LNCaP clone FGC (cell line): ENCODE results near the gene SLC6A7.

Source experiments
- DNase-seq: peaks from one replicate; pipeline ENCODE4 v3.0.0-alpha.2; 2011; ENCODE audit warnings: low read depth
- H3K4me3 ChIP-seq: 2 replicates; pipeline ENCODE4 v1.5.1; 2011; ENCODE audit warnings: mild to moderate bottlenecking, low read depth, low read length, control low read depth
- TF ChIP-seq, protein P1 (sequence below): IDR thresholded peaks from 2 replicates; pipeline ENCODE4 v1.5.1; 2012; ENCODE audit warnings: mild to moderate bottlenecking; ENCODE audit not compliant: control insufficient read depth, insufficient read depth; ENCODE audit errors: extremely low read depth

Gene SLC6A7

DNA sequence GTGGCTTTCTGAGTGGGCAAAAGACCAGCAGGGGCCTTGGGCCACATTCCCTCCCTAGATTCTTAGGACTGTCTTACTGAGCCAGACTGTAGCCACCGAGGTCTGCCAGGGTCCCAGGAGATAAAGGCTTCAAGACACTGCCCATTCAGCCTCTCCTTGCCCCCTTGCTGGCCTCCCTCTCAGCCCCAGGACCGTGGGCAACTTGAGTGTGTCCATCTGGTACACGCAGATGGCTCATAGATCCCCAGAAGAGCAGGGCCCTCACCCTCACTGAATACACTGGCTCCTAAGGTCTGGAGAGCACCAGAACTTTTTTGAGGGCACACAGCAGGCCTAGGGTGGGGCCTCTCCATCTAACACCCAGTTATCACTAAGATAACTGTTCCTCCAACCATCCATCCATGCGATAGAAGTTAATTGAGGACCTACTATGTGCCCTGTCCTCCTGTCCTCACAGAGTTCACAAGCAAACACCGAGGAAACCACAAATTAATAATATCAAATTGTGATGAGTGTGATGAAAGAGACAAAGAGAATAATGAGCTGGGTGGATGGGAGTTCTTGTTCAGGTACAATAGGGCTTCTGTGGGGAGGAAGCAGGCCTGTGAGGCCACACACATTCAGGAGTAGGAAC lies 29.3 kb upstream of the SLC6A7 start:
- DNase-seq, result no peak
- TF ChIP-seq, protein P1, sequence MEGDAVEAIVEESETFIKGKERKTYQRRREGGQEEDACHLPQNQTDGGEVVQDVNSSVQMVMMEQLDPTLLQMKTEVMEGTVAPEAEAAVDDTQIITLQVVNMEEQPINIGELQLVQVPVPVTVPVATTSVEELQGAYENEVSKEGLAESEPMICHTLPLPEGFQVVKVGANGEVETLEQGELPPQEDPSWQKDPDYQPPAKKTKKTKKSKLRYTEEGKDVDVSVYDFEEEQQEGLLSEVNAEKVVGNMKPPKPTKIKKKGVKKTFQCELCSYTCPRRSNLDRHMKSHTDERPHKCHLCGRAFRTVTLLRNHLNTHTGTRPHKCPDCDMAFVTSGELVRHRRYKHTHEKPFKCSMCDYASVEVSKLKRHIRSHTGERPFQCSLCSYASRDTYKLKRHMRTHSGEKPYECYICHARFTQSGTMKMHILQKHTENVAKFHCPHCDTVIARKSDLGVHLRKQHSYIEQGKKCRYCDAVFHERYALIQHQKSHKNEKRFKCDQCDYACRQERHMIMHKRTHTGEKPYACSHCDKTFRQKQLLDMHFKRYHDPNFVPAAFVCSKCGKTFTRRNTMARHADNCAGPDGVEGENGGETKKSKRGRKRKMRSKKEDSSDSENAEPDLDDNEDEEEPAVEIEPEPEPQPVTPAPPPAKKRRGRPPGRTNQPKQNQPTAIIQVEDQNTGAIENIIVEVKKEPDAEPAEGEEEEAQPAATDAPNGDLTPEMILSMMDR, result no peak
- no peak overlapping the region for H3K4me3 ChIP-seq

DNA sequence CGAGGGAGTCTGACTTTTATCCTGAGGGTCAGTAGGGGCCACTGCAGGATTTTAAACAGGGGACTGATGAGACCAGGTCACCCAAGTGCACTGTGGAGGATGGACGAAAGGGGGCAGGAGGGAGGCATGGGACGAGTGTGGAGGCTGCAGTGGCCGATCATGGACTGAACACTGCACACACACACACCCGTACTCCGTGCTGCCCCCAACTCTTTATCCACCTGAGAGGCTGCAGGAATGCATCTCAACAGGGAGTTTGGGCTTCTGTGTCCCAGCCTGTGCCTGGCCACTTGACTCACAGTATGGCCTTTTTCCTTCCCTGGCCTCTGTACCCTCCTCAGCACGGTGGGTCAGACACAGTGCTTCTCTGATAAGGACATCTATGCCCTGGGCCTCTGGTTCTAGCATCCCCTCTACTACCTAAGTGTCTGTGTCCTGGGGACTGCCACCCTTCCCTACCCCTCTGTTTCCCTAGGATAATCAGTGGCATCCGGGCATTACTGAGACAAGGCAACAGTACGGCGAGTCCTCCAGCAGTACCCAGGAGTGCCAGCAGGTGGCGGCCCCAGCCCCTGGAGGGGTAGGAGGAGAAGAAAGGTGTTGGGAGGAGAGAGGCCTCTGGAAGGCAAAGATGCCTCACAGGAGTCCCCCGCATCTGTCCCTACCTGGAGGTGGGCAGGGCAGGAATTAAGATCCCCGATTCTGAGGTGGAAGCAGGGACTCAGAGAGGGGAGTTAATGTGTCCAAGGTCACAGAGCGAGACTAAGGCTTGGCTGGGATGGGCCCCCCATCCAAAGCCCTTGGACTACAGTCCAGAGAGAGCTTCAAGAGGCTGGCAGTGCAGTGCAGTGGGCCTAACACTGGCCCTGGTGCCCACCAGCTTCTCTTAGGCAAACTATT lies 28.4 kb upstream of the SLC6A7 start:
- H3K4me3 ChIP-seq, result no peak overlapping the region

DNA sequence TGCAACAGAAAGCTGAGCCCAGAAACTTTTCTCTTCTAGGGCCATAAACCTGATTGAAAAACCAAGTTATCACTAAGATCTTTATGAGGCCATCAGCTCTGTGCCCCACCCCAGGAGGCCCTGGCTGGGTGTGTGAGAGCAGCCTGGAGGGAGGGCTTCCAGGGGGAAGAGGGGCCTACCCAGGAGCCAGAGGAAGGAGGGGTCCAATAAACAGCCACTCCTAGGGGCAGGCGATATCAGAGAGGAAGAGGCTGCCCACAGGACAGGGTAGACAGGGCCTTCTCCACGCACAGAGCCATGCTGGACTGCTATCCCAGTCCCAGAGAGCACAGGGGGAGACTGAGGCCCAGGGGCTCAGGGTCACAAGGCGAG lies 27.7 kb upstream of the SLC6A7 start:
- TF ChIP-seq, protein P1, result no peak
- no peak overlapping the region for H3K4me3 ChIP-seq
- no peak for DNase-seq

More for the DNA sequence above, 28.4 kb upstream of the SLC6A7 start:
- DNase-seq, result no peak
- TF ChIP-seq, protein P1, result peak; percentile 96

DNA sequence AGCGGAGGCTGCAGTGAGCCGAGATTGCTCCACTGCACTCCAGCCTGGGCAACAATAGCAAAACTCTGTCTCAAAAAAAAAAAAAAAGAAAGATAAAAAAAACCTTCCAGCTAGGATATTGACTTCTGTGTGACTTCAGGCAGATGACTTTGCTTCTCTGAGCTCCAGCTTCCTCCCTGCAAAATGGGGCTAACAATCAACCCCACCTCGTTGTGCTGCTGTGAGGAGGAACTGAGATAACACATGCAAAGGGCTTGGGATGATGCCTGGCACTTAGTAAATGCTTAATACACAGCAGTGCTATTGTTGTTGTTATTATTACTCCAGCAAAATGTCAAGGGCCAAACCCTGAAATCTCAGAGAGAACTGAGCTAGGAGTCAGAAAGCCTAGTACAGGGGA lies 26.8 kb upstream of the SLC6A7 start:
- H3K4me3 ChIP-seq, result no peak overlapping the region
- DNase-seq, result no peak
- TF ChIP-seq, protein P1, result no peak

DNA sequence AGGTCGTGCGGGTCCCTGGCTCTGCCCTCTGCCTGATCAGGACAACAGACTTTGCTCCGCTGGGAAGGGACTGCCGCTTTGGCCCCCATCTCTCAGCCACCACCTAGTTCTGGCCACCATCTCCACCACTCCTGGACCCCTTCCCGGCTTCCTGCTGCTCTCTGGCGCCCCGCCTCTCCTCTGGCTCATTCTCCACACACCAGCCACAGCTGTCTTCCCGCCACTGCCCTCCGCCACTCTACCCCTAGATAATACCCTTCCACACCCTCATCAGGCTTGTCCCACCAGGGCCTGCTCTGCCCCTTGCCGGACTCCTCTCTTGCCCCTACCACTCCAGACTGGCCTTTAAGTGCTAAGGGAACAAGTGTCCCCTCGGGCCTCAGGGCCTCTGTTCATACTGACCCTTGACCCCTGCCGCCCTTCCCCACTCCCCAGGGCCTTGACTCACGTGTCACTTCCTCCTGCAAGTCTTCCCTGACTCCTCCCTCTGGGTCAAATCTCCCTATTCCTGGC lies 26.3 kb upstream of the SLC6A7 start:
- DNase-seq, result no peak
- no peak overlapping the region for H3K4me3 ChIP-seq
- TF ChIP-seq, protein P1, result no peak

DNA sequence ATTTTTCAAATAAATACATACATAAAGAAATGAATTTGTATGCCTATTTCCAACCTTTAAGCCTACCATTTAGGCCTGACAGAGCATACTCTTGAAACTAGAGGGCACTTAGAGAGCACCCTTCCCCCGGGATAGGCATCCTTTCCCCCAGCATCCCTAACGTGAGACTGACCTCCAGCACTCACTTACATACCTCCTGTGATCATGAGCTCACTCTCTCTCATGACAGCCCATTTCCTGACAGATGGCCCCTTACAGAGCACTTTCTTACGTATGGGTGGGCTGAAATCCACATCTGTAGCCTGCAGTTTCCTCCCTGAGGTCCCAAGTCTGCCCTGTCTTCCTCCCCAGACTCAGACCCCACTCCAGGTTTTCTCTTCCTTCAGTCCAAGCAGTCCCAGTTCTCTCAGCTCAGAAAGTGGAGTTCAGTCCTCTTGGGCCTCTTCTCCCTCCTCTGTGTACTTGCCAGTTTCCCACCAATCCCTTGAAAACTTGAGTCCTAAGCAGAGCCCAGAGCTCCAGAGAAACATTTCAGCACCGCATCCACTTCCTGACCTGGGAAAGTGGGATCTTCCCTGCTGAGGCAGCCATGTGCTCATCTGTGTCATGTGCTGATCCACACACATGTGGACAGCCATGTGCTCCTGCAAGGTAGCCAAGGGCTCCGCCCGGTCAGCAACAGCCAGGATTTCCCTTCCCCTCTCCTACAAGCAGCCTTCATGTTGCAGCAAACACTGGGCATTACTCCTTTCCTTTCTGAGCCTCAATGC lies 25.5 kb upstream of the SLC6A7 start:
- no peak overlapping the region for H3K4me3 ChIP-seq
- no peak for DNase-seq
- TF ChIP-seq, protein P1, result no peak
